ENCODE data around the gene PSMA5.

The PSMA5 gene

GRCh38 chr1:109389638-109390341 lies 36.5 kb downstream of the PSMA5 start:
- DNase-seq (ENCODE audit: insufficient read length, low spot score) = no peak
- TF ChIP-seq CTCF (IDR thresholded peaks at IDR 0.05; ENCODE audit: insufficient read depth, missing control alignments) = no peak
- FAIRE-seq = no peak

GRCh38 chr1:109388884-109389637 lies 37.2 kb downstream of the PSMA5 start:
- FAIRE-seq (no peak), DNase-seq (ENCODE audit: insufficient read length, low spot score) (no peak)
- TF ChIP-seq CTCF (IDR thresholded peaks at IDR 0.05; ENCODE audit: insufficient read depth, missing control alignments) = no peak

GRCh38 chr1:109388208-109388711 lies 38.0 kb downstream of the PSMA5 start:
- FAIRE-seq (no peak), DNase-seq (ENCODE audit: insufficient read length, low spot score) (no peak)
- no peak for TF ChIP-seq CTCF (IDR thresholded peaks at IDR 0.05; ENCODE audit: insufficient read depth, missing control alignments)

- DNase-seq (ENCODE audit: insufficient read length, low spot score) (no peak), FAIRE-seq (no peak)
- TF ChIP-seq CTCF (IDR thresholded peaks at IDR 0.05; ENCODE audit: insufficient read depth, missing control alignments) = no peak
Observed at GRCh38 chr1:109386054-109386717, 40.1 kb downstream of the PSMA5 start.

GRCh38 chr1:109385417-109385816 lies 40.8 kb downstream of the PSMA5 start:
- FAIRE-seq = no peak
- DNase-seq (ENCODE audit: insufficient read length, low spot score) = no peak
- no peak for TF ChIP-seq CTCF (IDR thresholded peaks at IDR 0.05; ENCODE audit: insufficient read depth, missing control alignments)

- no peak for TF ChIP-seq CTCF (IDR thresholded peaks at IDR 0.05; ENCODE audit: insufficient read depth, missing control alignments)
- no peak for FAIRE-seq
Observed at GRCh38 chr1:109383854-109384253, 42.4 kb downstream of the PSMA5 start.

More at GRCh38 chr1:109383854-109384253, 42.4 kb downstream of the PSMA5 start:
- DNase-seq (ENCODE audit: insufficient read length, low spot score) = no peak
